ENCODE measurements around the gene FBN1.

- no peak for TF ChIP-seq CTCF (IDR thresholded peaks at IDR 0.05)
- no peak for TF ChIP-seq EP300 (IDR thresholded peaks at IDR 0.05)
These were observed 86.2 kb downstream of the FBN1 start for GRCh38 chr15:48559285-48559684.

Data from sigmoid colon (tissue), 4 donors.